ENCODE measurements around the gene DMRTB1. TPM values are rescaled to one million over a fixed set of nuclear protein-coding genes. Genes with fewer than 3 reads are reported as not detected.

The DMRTB1 gene
- total and polyA plus RNA-seq, 9 of the 15 experiments (the other 6 are each of a cell fraction or from before 2014, with no cell fraction given), result 0.06 to 0.35 (median 0.13) TPM; not detected in 3

DNA sequence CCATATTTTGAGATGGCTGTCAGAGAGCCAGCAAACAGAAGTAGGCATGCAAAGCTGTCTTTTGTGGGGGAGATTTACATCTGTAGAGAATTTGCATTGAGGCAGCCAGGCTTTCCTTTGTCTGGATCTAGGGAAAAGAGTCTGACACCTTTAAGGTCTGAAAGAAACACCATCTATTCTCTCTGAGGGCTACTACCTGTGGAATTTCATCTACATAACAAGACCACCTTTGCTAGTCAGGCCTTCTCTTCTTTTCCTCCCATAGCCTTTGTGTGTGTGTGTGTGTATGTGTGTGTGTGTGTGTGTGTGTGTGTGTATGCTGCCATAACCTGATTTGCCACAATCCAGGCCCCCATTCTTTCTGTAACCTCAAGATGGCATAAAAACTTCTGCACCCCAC, 28.4 kb upstream of the DMRTB1 start:
- H2AFZ ChIP-seq (ENCODE audit: low read depth, low read length), result no peak overlapping the region
- H3K27ac ChIP-seq (ENCODE audit: extremely low read depth, low read depth, low read length), result no peak overlapping the region
- no peaks in the 10 kb centered on the region for H3K36me3 ChIP-seq (ENCODE audit: control insufficient read depth, insufficient read depth, low read length)
- BruUV-seq (replicated peaks), result no TSS peak
- H3K27me3 ChIP-seq (ENCODE audit: control insufficient read depth in 2 of 2, insufficient read depth in 2 of 2, low read length in 2 of 2), result peaks cover 8 to 18% of the 10 kb centered on the region in 2 experiments; a peak in 4 of 5 replicates
- no peak for FAIRE-seq
- ChIA-PET CTCF (ENCODE audit: low intra/inter-chr PET ratio) (no interaction called here), POLR2A (interaction anchor here (1.2 kb wide), 1 partner anchor 30 kb away, joined by 3 read pairs; no protein-coding TSS in a partner anchor)
- DNase-seq (ENCODE audit: extremely low read depth in 1 of 4, low spot score in 3 of 4), result no peak
- TF ChIP-seq, protein P1, sequence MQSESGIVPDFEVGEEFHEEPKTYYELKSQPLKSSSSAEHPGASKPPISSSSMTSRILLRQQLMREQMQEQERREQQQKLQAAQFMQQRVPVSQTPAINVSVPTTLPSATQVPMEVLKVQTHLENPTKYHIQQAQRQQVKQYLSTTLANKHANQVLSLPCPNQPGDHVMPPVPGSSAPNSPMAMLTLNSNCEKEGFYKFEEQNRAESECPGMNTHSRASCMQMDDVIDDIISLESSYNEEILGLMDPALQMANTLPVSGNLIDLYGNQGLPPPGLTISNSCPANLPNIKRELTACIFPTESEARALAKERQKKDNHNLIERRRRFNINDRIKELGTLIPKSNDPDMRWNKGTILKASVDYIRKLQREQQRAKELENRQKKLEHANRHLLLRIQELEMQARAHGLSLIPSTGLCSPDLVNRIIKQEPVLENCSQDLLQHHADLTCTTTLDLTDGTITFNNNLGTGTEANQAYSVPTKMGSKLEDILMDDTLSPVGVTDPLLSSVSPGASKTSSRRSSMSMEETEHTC (IDR thresholded peaks at IDR 0.05), result no peak
- TF ChIP-seq, protein P2, sequence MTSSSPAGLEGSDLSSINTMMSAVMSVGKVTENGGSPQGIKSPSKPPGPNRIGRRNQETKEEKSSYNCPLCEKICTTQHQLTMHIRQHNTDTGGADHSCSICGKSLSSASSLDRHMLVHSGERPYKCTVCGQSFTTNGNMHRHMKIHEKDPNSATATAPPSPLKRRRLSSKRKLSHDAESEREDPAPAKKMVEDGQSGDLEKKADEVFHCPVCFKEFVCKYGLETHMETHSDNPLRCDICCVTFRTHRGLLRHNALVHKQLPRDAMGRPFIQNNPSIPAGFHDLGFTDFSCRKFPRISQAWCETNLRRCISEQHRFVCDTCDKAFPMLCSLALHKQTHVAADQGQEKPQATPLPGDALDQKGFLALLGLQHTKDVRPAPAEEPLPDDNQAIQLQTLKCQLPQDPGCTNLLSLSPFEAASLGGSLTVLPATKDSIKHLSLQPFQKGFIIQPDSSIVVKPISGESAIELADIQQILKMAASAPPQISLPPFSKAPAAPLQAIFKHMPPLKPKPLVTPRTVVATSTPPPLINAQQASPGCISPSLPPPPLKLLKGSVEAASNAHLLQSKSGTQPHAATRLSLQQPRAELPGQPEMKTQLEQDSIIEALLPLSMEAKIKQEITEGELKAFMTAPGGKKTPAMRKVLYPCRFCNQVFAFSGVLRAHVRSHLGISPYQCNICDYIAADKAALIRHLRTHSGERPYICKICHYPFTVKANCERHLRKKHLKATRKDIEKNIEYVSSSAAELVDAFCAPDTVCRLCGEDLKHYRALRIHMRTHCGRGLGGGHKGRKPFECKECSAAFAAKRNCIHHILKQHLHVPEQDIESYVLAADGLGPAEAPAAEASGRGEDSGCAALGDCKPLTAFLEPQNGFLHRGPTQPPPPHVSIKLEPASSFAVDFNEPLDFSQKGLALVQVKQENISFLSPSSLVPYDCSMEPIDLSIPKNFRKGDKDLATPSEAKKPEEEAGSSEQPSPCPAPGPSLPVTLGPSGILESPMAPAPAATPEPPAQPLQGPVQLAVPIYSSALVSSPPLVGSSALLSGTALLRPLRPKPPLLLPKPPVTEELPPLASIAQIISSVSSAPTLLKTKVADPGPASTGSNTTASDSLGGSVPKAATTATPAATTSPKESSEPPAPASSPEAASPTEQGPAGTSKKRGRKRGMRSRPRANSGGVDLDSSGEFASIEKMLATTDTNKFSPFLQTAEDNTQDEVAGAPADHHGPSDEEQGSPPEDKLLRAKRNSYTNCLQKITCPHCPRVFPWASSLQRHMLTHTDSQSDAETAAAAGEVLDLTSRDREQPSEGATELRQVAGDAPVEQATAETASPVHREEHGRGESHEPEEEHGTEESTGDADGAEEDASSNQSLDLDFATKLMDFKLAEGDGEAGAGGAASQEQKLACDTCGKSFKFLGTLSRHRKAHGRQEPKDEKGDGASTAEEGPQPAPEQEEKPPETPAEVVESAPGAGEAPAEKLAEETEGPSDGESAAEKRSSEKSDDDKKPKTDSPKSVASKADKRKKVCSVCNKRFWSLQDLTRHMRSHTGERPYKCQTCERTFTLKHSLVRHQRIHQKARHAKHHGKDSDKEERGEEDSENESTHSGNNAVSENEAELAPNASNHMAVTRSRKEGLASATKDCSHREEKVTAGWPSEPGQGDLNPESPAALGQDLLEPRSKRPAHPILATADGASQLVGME (CRISPR knock-in tag; IDR thresholded peaks at IDR 0.05), result no peak
- no peak for TF ChIP-seq PTBP1 (IDR thresholded peaks at IDR 0.05; ENCODE audit: low read depth, low read length)
- no peak for TF ChIP-seq ZNF518B (CRISPR knock-in tag; IDR thresholded peaks at IDR 0.05)
- TF ChIP-seq NR1H2 (CRISPR knock-in tag; IDR thresholded peaks at IDR 0.05), result no peak
- no peak for TF ChIP-seq RNF2 (IDR thresholded peaks at IDR 0.05)
- no peak for TF ChIP-seq NFYB (IDR thresholded peaks at IDR 0.05; ENCODE audit: extremely low read depth, insufficient read length)
- no peak for TF ChIP-seq ZNF263 (CRISPR knock-in tag; IDR thresholded peaks at IDR 0.05; ENCODE audit: borderline replicate concordance)
- no peak for TF ChIP-seq JUN (IDR thresholded peaks at IDR 0.05; ENCODE audit: borderline replicate concordance, low read depth, low read length)
- TF ChIP-seq JUN (CRISPR knock-in tag; IDR thresholded peaks at IDR 0.05; ENCODE audit: borderline replicate concordance), result no peak
- TF ChIP-seq ZNF121 (CRISPR knock-in tag; conservative IDR thresholded peaks at IDR 0.05), result no peak
- no peaks in the 10 kb centered on the region for H3K9me1 ChIP-seq (ENCODE audit: control insufficient read depth, insufficient read depth, low read length)
- no peaks in the 10 kb centered on the region for H3K9me3 ChIP-seq (replicated peaks; ENCODE audit: control insufficient read depth, insufficient read depth, low read depth, low read length)
- no peaks in the 10 kb centered on the region for H3K79me2 ChIP-seq (ENCODE audit: control insufficient read depth, insufficient read depth, low read length)
- no peak overlapping the region for H3K4me3 ChIP-seq
- intact Hi-C loops (cut with micrococcal nuclease) (no loop called here), in situ Hi-C loops (cut with MboI) (no loop called here)
- H4K20me1 ChIP-seq (replicated peaks; ENCODE audit: control insufficient read depth, insufficient read depth, low read length), result no peaks in the 10 kb centered on the region
- H3K9ac ChIP-seq (ENCODE audit: insufficient read depth in 1 of 2, low read depth in 2 of 2, low read length in 2 of 2), result no peak overlapping the region
- H3K4me2 ChIP-seq (ENCODE audit: insufficient read depth, low read length), result no peak overlapping the region
- no peak for ATAC-seq
- H3K4me1 ChIP-seq (replicated peaks in 1 of 2; ENCODE audit: control insufficient read depth in 2 of 2, insufficient read depth in 2 of 2, low read length in 2 of 2), result no peaks in the 10 kb centered on the region

All from K562 (cell line).